Right lobe of liver (tissue), 6 donors: ENCODE data around the gene SASH1. TPM values are rescaled to one million over a fixed set of nuclear protein-coding genes. Genes with fewer than 3 reads are reported as not detected.

ENCODE experiments used
- ATAC-seq, 4 donors: fragments of 200-7000 bp; cut with Tn5 transposase; one replicate each; pipeline ENCODE4 v1.9.1; 2020; ENCODE audit warnings: mild to moderate bottlenecking in 4 of 4, moderate library complexity in 4 of 4
- DNase-seq, 3 donors: peaks; one replicate each; pipeline ENCODE4 v3.0.0-alpha.2; 2020
- H3K27ac ChIP-seq, 3 donors: fragments of 200-600 bp; one replicate each; pipeline ENCODE4 v1.8.0; 2022
- H3K27me3 ChIP-seq, 2 donors: fragments of 200-600 bp; one replicate each; pipeline ENCODE4 v1.8.0; 2022
- H3K36me3 ChIP-seq, 4 donors: fragments of 200-600 bp; sonication (generic) in 1 of 4; one replicate each; pipeline versions ENCODE4 v1.5.1 to v1.8.0; 2017 to 2022; ENCODE audit warnings: control low read depth in 1 of 4
- H3K4me1 ChIP-seq, 4 donors: fragments of 200-600 bp; sonication (generic) in 1 of 4; one replicate each; pipeline versions ENCODE4 v1.5.1 to v1.8.0; 2017 to 2022; ENCODE audit warnings: control low read depth in 1 of 4
- H3K4me3 ChIP-seq, 3 donors: fragments of 200-600 bp; one replicate each; pipeline ENCODE4 v1.8.0; 2022
- H3K9me3 ChIP-seq, 4 donors: fragments of 200-600 bp; sonication (generic) in 1 of 4; one replicate each; pipeline versions ENCODE4 v1.5.1 to v1.8.0; 2017 to 2022; ENCODE audit warnings: control low read depth in 1 of 4
- POLR2A ChIP-seq: fragments of 450-650 bp; IDR thresholded peaks from one replicate; pipeline ENCODE4 v1.6.1; 2017; ENCODE audit warnings: antibody characterized with exemption, mild to moderate bottlenecking
- WGBS: methylation state at CpG from one replicate; pipeline ENCODE4 v1.1.6; 2018; ENCODE audit warnings: low coverage, low lambda C conversion rate; ENCODE audit not compliant: insufficient coverage; ENCODE audit errors: missing lambda C conversion rate; 5-methylcytosine and 5-hydroxymethylcytosine counted together
- intact Hi-C, 2 donors: fragments of 100-400 bp; cut with DNase I; formaldehyde crosslinking; loops; one replicate each; pipeline versions ENCODE4 v1.11.2 to v1.14.1; 2022
- total RNA-seq, 6 experiments: library from RNA; depleted of rRNA in 2 of 6; stranded (reverse); fragments of >200 nt in 2 of 6; fragmentation: NEBNext Ultra II Directional in 3 of 6; extraction: Animal tissue kit (Norgen Biotek cat#: 25700) in 3 of 6; gene quantifications; one replicate each; pipeline versions ENCODE4 v1.1.0 to v1.2.4, GENCODE V29; 2016 to 2023
- TF ChIP-seq, protein P1 (sequence below), 4 donors: fragments of 200-600 bp in 3 of 4; fragments of 450-650 bp in 1 of 4; IDR thresholded peaks; one replicate each; pipeline versions ENCODE4 v1.5.1 to v1.8.0; 2016 to 2022; ENCODE audit warnings: antibody characterized with exemption in 4 of 4, mild to moderate bottlenecking in 2 of 4
- donor health status: DM: no; HTN: yes; CAD: no.
- donor health status: DM: no; HTN: no; CAD: no.
- donor health status: DM: no; HTN: no; CAD: no.
- donor health status: DM: no; HTN: yes; CAD: no.
- donor health status: DM: no; HTN: yes; CAD: no.

SASH1 gene
- total RNA-seq, 6 experiments from 2014 or later, result 12.0 to 19.0 (median 15.8) TPM

DNA sequence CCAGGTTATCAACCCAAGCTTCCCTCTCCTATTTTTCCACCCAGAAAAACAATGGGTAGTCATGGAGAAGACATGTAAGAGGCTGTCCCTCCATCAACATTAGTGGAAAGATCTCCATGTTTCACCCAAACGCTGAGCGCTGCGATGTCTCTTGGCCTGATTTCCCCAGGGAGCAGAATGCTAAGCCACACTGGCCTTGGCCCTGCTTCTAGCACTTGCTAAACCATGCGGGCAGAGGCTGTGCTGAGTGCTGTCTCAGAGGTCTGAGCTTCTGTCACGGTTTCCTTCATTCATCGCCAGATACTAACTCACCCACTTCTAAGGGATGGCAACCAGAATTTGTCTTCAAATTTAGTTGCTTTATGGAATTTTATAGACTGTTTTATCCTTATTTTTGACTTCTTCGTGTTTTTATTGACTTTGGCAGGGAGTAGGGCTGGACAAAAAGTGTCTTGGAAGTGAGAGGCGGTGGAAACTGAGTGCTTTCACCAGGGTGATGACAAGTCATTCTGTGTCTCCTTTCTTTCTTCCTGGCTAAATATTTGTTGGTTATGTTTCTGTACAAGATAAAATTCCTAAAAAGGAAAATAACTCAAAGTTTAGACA is 222.8 kb downstream of the SASH1 start:
- Histone ChIP-seq H3K36me3 (no peaks in the 10 kb centered on the region), H3K9me3 (no peaks in the 10 kb centered on the region), H3K27me3 (no peaks in the 10 kb centered on the region), H3K4me1 (no peaks in the 10 kb centered on the region), H3K4me3 (no peak overlapping the region), H3K27ac (no peak overlapping the region)
- no peak for TF ChIP-seq POLR2A
- TF ChIP-seq, protein P1, sequence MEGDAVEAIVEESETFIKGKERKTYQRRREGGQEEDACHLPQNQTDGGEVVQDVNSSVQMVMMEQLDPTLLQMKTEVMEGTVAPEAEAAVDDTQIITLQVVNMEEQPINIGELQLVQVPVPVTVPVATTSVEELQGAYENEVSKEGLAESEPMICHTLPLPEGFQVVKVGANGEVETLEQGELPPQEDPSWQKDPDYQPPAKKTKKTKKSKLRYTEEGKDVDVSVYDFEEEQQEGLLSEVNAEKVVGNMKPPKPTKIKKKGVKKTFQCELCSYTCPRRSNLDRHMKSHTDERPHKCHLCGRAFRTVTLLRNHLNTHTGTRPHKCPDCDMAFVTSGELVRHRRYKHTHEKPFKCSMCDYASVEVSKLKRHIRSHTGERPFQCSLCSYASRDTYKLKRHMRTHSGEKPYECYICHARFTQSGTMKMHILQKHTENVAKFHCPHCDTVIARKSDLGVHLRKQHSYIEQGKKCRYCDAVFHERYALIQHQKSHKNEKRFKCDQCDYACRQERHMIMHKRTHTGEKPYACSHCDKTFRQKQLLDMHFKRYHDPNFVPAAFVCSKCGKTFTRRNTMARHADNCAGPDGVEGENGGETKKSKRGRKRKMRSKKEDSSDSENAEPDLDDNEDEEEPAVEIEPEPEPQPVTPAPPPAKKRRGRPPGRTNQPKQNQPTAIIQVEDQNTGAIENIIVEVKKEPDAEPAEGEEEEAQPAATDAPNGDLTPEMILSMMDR (IDR thresholded peaks at IDR 0.05), result no peak
- DNase-seq, result no peak
- intact Hi-C loops, result no loop called here
- 76% methylated on average over 8 of the region's 8 CpGs for WGBS
- no peak for ATAC-seq

DNA sequence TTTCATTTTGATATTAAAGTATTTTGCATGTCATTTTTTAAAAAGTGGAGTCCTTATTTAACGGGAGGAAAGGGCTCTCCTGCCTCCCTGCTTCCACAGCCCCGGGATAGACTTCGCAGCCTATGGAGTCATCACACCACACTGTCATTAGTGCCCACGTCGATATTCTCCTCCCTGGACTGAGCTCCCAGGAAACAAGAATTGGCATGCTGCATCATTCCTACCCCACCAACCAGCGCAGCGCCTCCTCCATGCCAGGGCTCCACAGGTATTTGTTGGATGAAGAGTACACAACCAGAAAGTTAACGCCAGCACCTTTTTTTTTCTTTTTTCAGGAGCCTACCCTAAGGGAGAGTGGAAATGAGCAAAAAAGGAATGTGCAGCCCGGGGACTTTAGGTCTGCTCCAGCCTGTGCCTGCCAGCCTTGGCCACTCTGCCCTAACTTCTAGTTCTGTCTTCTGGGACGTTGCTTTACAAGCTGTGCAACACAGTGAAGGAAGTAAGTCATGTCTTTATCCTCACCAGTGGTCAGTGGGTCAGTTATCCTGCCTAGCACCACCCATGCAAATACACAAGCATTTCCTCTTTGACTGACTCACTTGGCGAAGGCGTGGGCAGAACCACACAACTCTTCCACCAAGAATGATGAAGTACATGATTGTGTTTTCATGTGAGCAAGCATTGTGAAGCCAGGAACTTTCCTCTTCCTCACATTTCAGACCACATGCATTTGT is 223.5 kb downstream of the SASH1 start:
- intact Hi-C loops, result no loop called here
- ATAC-seq (peak; percentile 56 to 84 (median 69)), DNase-seq (no peak)
- WGBS, result 60% methylated on average over 12 of the region's 12 CpGs
- TF ChIP-seq, protein P1 (IDR thresholded peaks at IDR 0.05), result no peak
- TF ChIP-seq POLR2A, result no peak
- H3K27ac ChIP-seq, result no peak overlapping the region
- no peaks in the 10 kb centered on the region for H3K27me3 ChIP-seq
- H3K9me3 ChIP-seq, result no peaks in the 10 kb centered on the region
- no peak overlapping the region for H3K4me3 ChIP-seq
- no peaks in the 10 kb centered on the region for H3K4me1 ChIP-seq
- H3K36me3 ChIP-seq, result no peaks in the 10 kb centered on the region

DNA sequence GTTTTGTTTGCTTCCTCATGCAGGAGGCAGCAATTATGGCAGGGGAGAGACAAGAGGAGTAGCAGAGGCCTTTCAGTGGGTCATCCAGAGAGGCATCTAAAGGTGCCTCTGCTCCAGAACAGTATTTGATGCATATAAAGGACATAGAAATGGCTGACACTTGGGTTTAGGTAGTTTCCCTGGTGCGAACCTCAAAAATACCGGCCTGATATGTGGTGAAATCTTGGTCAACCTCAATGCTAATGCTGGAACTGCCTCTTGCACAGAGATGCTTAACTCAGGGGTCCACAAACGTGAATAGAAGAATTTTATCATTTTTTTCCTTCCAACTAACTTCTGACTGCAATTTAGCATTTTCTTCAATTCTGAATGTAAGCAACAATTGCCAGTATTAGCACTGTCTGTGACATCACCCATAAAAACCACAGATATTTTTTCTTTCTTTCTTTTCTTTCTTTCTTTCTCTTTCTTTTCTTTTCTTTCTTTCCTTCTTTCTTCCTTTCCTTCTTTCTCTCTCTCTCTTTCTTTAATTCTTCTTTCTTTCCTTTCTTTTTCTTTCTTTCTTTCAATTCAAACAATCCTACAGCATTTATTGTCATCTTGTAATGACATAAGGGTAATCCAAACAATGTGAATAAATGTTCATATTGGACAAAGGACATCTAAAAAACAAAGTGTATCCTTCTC is 224.2 kb downstream of the SASH1 start:
- Histone ChIP-seq H3K4me3 (no peak overlapping the region), H3K36me3 (no peaks in the 10 kb centered on the region), H3K27ac (no peak overlapping the region), H3K4me1 (no peaks in the 10 kb centered on the region), H3K27me3 (no peaks in the 10 kb centered on the region), H3K9me3 (no peaks in the 10 kb centered on the region)
- 20% methylated on average over 1 of the region's 3 CpGs for WGBS
- TF ChIP-seq, protein P1 (IDR thresholded peaks at IDR 0.05), result no peak
- no peak for TF ChIP-seq POLR2A
- DNase-seq (no peak), ATAC-seq (no peak)
- intact Hi-C loops, result no loop called here

DNA sequence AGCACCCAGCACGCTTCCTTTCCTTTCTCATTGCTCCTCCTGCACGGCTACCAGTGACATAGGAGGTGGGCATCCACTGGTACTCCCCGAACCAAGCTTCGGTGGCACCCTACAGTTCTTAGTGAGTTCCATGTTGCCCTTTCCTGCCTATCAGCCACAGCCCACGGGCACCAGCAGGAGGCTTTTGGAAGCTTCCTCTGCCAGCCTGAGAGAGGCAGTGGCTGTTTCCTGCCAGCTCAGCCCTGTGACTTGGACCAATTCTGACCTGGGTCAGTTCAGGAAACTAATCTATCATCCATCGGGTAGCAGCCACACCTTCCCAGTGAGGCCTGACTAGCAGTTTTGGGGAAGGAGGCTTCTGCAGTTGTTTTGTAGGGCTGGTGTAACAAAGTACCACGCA is 227.8 kb downstream of the SASH1 start:
- intact Hi-C loops, result loop anchor here in 1 of 2 donors (10.0 kb wide), 1 partner anchor 394 kb away; no protein-coding TSS in a partner anchor
- no peaks in the 10 kb centered on the region for H3K27me3 ChIP-seq
- H3K4me3 ChIP-seq, result no peak overlapping the region
- H3K36me3 ChIP-seq, result no peaks in the 10 kb centered on the region
- H3K9me3 ChIP-seq, result no peaks in the 10 kb centered on the region
- WGBS, result 52% methylated on average over 3 of the region's 7 CpGs
- no peak overlapping the region for H3K27ac ChIP-seq
- no peaks in the 10 kb centered on the region for H3K4me1 ChIP-seq
- no peak for ATAC-seq
- TF ChIP-seq POLR2A, result no peak
- TF ChIP-seq, protein P1 (IDR thresholded peaks at IDR 0.05), result no peak
- no peak for DNase-seq
